GM12874 (cell line): ENCODE measurements around the gene ICAM5.

Source experiments
- TF ChIP-seq, protein P1 (sequence below): IDR thresholded peaks from 2 replicates; pipeline ENCODE4 v1.5.1; 2011; ENCODE audit warnings: low read depth, mild to moderate bottlenecking, control low read depth, low read length, moderate library complexity; ENCODE audit not compliant: insufficient read depth

ICAM5 gene

DNA sequence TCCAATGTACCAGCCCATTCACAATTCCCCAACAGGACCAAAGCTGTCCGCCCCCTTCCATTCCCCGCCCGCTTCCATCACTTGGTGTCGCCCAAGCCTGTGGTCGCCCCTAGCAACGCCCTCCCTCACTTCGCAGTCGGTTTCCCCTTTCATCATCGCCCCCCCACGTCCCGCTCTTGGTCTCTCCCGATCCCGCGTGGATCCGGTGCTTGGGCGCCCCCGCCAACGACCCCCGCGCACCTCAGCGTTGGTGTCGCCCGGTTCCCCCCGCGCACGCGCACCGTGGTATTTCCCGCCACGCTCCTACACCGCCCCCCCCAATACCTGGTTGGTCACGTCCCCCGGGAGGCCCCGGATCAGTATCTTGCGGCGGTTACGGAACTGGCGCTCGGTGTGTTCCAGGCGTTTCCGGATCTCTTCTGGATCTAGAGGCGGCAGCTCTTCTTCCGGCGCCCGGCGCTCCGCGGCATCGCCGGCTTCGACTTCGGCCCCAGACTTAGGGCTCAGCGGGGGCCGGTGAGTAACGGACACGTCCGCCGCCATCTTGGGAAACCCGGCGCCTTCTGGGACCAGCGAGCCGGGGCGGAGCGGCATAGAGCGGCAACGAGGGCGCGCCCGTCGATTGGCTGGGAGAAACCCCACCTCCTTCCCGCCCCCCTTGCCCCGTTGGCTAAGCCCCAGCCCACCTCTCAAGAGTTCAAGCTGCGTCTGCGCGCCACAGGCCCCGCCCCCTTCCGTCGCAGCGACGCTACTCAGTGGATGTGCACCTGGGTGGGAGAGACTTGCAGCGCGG, 43.4 kb downstream of the ICAM5 start, which contains the start of gene RAVER1:
TSS of gene RAVER1 (minus strand) at position 565 of the 793 bp plus-strand sequence. CDS start at position 543, 22 bp downstream.
- TF ChIP-seq, protein P1, sequence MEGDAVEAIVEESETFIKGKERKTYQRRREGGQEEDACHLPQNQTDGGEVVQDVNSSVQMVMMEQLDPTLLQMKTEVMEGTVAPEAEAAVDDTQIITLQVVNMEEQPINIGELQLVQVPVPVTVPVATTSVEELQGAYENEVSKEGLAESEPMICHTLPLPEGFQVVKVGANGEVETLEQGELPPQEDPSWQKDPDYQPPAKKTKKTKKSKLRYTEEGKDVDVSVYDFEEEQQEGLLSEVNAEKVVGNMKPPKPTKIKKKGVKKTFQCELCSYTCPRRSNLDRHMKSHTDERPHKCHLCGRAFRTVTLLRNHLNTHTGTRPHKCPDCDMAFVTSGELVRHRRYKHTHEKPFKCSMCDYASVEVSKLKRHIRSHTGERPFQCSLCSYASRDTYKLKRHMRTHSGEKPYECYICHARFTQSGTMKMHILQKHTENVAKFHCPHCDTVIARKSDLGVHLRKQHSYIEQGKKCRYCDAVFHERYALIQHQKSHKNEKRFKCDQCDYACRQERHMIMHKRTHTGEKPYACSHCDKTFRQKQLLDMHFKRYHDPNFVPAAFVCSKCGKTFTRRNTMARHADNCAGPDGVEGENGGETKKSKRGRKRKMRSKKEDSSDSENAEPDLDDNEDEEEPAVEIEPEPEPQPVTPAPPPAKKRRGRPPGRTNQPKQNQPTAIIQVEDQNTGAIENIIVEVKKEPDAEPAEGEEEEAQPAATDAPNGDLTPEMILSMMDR, result no peak

DNA sequence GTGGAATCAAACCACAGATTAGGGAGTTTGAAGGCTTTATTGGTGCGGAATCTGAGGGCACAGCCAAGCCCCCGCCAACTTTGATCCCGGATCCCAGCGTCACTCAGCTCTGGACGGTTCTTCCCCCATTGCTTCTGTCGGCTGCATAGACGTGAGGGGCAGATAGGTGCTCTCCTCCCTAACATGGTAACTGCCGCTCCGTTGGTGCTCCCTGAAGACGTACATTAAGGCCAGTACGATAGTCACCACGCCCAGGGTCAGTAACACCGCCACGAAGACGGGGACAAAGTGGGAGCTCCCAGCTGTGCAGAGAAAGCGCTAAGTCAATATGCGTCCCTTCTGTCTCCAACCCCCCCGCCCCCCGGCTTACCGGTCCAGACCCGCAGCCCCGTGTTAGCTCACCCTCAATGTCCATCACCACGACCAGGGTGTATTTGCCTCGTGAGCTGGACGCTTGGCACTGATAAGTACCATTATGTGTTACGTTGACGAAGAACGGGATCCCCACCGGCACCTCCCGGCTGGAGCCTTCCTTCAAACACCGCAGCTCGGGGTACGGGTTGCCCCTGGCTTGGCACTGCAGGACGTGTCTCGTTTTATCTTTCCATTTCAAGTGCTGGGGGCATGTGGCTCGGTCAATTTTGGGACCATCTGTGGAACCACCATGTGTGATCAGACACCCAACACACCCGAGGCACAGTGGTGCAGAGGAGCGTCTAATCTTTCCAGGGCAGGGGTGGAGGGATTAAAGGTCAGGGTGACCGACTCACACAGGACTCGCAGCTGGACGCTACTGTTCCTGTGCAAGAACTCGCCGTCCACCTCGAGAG, 44.2 kb downstream of the ICAM5 start:
- TF ChIP-seq, protein P1, result no peak

DNA sequence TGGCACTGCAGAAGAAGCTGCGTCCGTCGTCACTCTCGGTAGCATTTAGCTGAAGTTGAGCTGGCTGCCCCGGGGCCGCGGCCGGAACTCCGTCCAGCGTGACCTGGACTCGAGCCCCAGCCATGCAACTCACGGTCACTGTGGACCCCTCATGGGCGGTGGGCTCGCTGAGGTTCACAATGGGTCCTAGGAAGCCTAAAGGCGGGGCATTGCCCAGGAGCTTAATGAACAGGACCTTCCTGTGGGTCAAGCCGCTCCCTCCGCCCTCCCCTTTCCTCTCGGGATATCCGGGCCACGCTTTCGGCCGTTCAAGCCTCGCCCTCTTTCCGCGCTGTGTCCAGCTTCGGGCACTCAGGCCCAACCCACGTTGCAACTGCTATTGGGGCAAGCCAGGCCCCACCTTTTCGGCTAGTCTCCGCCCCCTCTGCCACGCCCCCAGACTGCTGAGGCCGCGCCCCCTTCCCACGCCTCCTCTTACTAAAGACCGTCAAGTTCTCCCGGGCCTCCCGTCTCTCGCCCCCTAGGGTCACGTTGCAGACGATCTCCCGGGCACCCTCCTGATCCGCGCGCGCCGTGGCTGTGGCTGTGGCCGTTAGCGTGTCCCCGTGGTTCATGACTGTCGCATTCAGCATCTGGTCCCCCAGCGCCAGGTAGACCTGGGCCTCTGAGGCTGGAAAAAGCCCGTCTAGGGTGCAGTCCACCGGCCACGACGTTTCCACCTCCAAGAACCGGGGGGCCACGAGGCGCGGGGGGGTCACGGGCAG, 45.0 kb downstream of the ICAM5 start:
- TF ChIP-seq, protein P1, result no peak

DNA sequence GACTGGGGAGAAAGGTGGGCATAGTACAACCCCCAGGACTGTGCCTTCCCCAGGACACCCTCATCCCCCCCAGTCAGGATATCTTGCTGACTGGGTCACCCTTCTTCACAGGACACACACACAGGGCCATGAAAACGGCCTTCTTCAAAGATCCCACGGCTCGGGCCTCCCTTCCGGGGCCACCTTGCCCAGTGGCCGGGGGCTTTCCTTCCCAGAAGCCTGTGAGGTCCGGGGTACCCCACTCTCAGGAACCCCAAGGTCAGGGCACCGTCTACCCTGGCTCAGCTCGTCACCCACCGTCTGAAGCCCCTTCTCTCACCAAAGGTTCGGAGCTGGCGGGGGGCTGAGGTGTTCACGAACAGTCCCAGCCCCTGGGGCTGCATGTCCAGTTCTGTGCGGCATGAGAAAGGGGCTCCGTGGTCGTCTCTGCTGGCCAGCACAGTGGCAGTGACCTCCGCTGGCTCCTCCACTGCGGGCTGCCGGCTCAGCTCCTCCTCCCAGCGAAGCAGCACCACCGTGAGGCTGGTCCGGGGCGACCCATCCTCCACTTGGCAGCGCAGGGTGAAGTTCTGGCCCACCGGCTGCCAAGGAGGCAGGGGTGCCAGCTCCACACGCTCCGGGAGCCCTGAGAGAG, 45.7 kb downstream of the ICAM5 start:
- TF ChIP-seq, protein P1, result no peak

DNA sequence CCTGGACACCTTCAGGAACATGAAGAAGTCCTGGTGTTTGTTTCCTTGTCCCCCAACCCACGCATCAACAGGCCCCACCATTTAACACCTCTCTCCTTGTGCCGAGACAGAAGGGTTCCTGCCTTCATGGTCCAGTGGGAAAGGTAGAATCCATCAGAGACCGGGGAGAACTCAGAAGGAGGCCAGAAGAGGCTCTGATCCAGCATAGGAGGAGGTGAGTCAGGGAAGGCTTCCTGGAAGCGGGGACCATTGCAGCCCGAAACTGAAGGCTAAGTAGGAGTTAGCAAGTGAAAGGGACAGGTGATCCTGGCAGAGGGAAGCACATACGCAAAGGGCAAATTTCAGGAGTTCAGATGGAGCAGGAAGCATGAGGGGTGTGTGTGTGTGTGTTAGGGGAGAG, 49.2 kb downstream of the ICAM5 start:
- TF ChIP-seq, protein P1, result no peak

DNA sequence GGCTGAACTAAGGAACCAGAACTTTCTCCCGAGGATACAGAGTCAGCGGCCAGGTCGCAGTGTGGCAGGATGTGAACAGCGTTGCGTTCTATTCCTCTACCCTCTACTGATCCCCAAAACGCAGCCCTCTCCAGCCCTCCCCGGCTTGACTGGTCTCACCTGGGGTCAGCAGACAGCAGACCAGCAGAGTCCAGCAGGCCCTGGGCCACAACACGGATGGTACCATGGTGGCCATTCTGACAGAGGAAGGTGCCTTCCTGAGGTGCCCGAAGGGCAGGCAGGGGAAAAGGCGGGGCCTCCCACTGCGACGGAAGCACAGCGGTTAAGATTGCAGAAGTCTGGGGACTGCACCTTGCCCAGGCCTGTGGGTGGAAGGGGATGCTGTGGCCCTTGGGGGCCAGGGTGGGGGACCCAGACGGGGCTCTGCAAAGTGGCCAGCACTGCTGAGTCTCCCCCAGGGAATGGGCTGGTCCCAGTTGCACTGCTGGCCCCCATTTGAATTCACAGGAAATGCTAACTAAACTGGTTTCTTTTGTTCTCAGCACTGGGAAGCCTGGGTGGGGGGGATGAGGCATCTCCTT, 49.7 kb downstream of the ICAM5 start, which contains the start of gene ICAM3:
TSS of gene ICAM3 (minus strand) at position 245 of the 581 bp plus-strand sequence. CDS start at position 235, 10 bp downstream.
- TF ChIP-seq, protein P1, result no peak
